ENCODE measurements around the gene PLOD2. TPM values are rescaled to one million over a fixed set of nuclear protein-coding genes. Genes with fewer than 3 reads are reported as not detected.

PLOD2 gene
- total and polyA plus RNA-seq, 2 of the 4 experiments (the other 2 are of a cell fraction): 84.0 to 117 TPM

DNA sequence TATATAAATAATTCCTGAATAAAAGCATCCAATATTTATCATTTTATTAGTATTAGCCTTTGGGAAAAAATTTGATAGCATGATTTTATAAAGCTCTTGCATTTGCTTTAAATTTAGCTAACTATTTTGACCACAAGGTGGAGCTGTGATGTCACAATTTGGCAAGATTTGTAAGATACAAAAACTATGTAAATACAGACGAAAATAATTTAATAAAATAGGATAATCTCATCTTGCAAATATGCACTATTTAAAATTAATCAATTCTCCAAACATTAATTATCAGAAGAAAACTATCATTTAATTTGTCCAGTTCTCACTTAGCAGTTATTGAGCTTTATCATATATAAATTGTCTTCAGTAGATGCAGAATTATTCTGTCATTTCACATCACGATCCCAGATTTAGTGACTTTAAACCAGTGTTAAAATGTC, 95.4 kb downstream of the PLOD2 start:
- in situ Hi-C loops (cut with MboI; ENCODE audit: low sequenced_read_pairs): loop anchor here (5.0 to 10.0 kb wide), 2 partner anchors 97 to 509 kb away; partner anchors contain the start of gene PLOD2
- POLR2A ChIA-PET (ENCODE audit: unreplicated experiment): interaction anchor here (2.2 kb wide), 1 partner anchor 95 kb away, joined by 9 read pairs; the partner anchor contains the start of gene PLOD2
- DNase-seq: peak; percentile 76

More for the DNA sequence above, 95.4 kb downstream of the PLOD2 start:
- Histone ChIP-seq H2AFZ (replicated peaks; ENCODE audit: low read length, poor library complexity) (no peak overlapping the region), H3K36me3 (ENCODE audit: control insufficient read depth, insufficient read depth, low read length) (peaks cover 3% of the 10 kb centered on the region; the same call in 1 of the 2 replicates), H4K8ac (ENCODE audit: low read depth in 2 of 2, low read length in 2 of 2) (no peak overlapping the region), H2BK20ac (ENCODE audit: low read depth, low read length) (no peak overlapping the region), H4K91ac (ENCODE audit: insufficient read depth, low read depth, low read length) (no peak overlapping the region), H3K14ac (replicated peaks; ENCODE audit: low read depth, low read length) (no peak overlapping the region), H3K56ac (ENCODE audit: extremely low read depth, insufficient read depth, low read length) (no peak overlapping the region), H3K9ac (ENCODE audit: low read depth, low read length) (no peak overlapping the region), H3K79me1 (ENCODE audit: low read depth in 1 of 2, low read length in 2 of 2) (no peaks in the 10 kb centered on the region; a peak in 1 of 4 replicates), H2AK9ac (replicated peaks; ENCODE audit: low read depth, low read length, poor library complexity) (no peak overlapping the region), H3K4me1 (ENCODE audit: control insufficient read depth, insufficient read depth, low read length) (no peaks in the 10 kb centered on the region), H3K4ac (ENCODE audit: low read depth, low read length) (no peak overlapping the region), H2BK120ac (ENCODE audit: low read depth, low read length) (no peak overlapping the region), H4K5ac (ENCODE audit: low read depth, low read length) (no peak overlapping the region), H3K9me3 (ENCODE audit: control insufficient read depth, insufficient read depth, low read length) (no peaks in the 10 kb centered on the region), H2BK5ac (ENCODE audit: low read depth, low read length, poor library complexity, severe bottlenecking) (no peak overlapping the region), H3K23ac (ENCODE audit: low read depth, low read length) (no peak overlapping the region), H2AK5ac (ENCODE audit: low read depth, low read length) (no peak overlapping the region), H3K4me3 (ENCODE audit: insufficient read depth, low read depth, low read length) (no peak overlapping the region), H3K27me3 (ENCODE audit: control insufficient read depth, insufficient read depth, low read length) (no peaks in the 10 kb centered on the region), H4K20me1 (ENCODE audit: insufficient read depth, low read length) (no peaks in the 10 kb centered on the region; the same call in 1 of the 2 replicates), H3K4me2 (ENCODE audit: low read depth, low read length) (no peak overlapping the region), H2BK15ac (ENCODE audit: low read depth, low read length) (no peak overlapping the region), H3K18ac (ENCODE audit: low read depth, low read length) (no peak overlapping the region), H3K9me1 (ENCODE audit: insufficient read depth, low read length) (no peaks in the 10 kb centered on the region), H3K27ac (ENCODE audit: insufficient read depth, low read length) (no peak overlapping the region)
- no peak for ATAC-seq (ENCODE audit: low read depth)
- dilution Hi-C loops (cut with HindIII; ENCODE audit: low sequenced_read_pairs, unreplicated experiment): no loop called here
- TF ChIP-seq RFX5 (IDR thresholded peaks at IDR 0.05; ENCODE audit: low read depth, low read length): no peak
- no peak for TF ChIP-seq MXI1 (IDR thresholded peaks at IDR 0.05; ENCODE audit: borderline replicate concordance, low read depth, low read length)
- TF ChIP-seq, protein P1, sequence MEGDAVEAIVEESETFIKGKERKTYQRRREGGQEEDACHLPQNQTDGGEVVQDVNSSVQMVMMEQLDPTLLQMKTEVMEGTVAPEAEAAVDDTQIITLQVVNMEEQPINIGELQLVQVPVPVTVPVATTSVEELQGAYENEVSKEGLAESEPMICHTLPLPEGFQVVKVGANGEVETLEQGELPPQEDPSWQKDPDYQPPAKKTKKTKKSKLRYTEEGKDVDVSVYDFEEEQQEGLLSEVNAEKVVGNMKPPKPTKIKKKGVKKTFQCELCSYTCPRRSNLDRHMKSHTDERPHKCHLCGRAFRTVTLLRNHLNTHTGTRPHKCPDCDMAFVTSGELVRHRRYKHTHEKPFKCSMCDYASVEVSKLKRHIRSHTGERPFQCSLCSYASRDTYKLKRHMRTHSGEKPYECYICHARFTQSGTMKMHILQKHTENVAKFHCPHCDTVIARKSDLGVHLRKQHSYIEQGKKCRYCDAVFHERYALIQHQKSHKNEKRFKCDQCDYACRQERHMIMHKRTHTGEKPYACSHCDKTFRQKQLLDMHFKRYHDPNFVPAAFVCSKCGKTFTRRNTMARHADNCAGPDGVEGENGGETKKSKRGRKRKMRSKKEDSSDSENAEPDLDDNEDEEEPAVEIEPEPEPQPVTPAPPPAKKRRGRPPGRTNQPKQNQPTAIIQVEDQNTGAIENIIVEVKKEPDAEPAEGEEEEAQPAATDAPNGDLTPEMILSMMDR (conservative IDR thresholded peaks at IDR 0.05; ENCODE audit: low read depth, low read length): peak; percentile 75
- peak; percentile 71 for TF ChIP-seq SMC3 (IDR thresholded peaks at IDR 0.05; ENCODE audit: low read depth, low read length)
- no peak for TF ChIP-seq FOS (IDR thresholded peaks at IDR 0.05; ENCODE audit: low read depth, low read length)
- TF ChIP-seq, protein P2, sequence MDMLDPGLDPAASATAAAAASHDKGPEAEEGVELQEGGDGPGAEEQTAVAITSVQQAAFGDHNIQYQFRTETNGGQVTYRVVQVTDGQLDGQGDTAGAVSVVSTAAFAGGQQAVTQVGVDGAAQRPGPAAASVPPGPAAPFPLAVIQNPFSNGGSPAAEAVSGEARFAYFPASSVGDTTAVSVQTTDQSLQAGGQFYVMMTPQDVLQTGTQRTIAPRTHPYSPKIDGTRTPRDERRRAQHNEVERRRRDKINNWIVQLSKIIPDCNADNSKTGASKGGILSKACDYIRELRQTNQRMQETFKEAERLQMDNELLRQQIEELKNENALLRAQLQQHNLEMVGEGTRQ (IDR thresholded peaks at IDR 0.05; ENCODE audit: low read depth, low read length): no peak
- no peak for TF ChIP-seq MAFK (IDR thresholded peaks at IDR 0.05; ENCODE audit: low read depth, low read length)
- TF ChIP-seq NFE2L2 (IDR thresholded peaks at IDR 0.05; ENCODE audit: low read depth, low read length): no peak
- TF ChIP-seq CHD1 (IDR thresholded peaks at IDR 0.05; ENCODE audit: low read depth, low read length): no peak
- TF ChIP-seq MAZ (IDR thresholded peaks at IDR 0.05; ENCODE audit: borderline replicate concordance, low read depth, low read length): no peak
- TF ChIP-seq RAD21 (IDR thresholded peaks at IDR 0.05; ENCODE audit: low read length): peak; percentile 69
- TF ChIP-seq CEBPB (IDR thresholded peaks at IDR 0.05; ENCODE audit: low read depth, low read length): no peak
- TF ChIP-seq, protein P3, sequence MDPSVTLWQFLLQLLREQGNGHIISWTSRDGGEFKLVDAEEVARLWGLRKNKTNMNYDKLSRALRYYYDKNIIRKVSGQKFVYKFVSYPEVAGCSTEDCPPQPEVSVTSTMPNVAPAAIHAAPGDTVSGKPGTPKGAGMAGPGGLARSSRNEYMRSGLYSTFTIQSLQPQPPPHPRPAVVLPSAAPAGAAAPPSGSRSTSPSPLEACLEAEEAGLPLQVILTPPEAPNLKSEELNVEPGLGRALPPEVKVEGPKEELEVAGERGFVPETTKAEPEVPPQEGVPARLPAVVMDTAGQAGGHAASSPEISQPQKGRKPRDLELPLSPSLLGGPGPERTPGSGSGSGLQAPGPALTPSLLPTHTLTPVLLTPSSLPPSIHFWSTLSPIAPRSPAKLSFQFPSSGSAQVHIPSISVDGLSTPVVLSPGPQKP (IDR thresholded peaks at IDR 0.05; ENCODE audit: borderline replicate concordance, low read depth, low read length): no peak
- CTCF ChIA-PET: interaction anchor here (0.6 to 2.2 kb wide), 11 partner anchors 12 to 261 kb away, joined by 3 to 29 read pairs (median 4); no protein-coding TSS in a partner anchor
- intact Hi-C loops (cut with micrococcal nuclease): loop anchor here (1.0 to 10.0 kb wide), 5 partner anchors 95 to 513 kb away; no protein-coding TSS in a partner anchor
- WGBS, 2 experiments (ENCODE audit: extremely low coverage in 2 of 2, insufficient read length in 1 of 2): no CpG with 5 or more reads among the region's 2 CpGs
- BruUV-seq (replicated peaks): no TSS peak

Data from IMR-90 (cell line).